Tibial nerve (tissue), 4 donors: Measurements from ENCODE around the gene ABCA7. TPM values are rescaled to one million over a fixed set of nuclear protein-coding genes. Genes with fewer than 3 reads are reported as not detected.
A peak's percentile ranks its signal among the peaks of the same experiment; 100 is the strongest.

ENCODE experiments used
- DNase-seq, 2 donors: peaks; one replicate each; pipeline ENCODE4 v3.0.0-alpha.2; 2019; ENCODE audit warnings: low spot score in 2 of 2
- H3K27ac ChIP-seq, 4 donors: fragments of 200-600 bp; sonication (generic) in 3 of 4; one replicate each; pipeline ENCODE4 v1.5.1; 2017 to 2019; ENCODE audit warnings: mild to moderate bottlenecking in 1 of 4
- H3K27me3 ChIP-seq, 2 donors: fragments of 200-600 bp; sonication (generic) in 1 of 2; one replicate each; pipeline versions ENCODE4 v1.5.1 to v1.6.0; 2017 to 2019
- H3K36me3 ChIP-seq, 3 donors: fragments of 200-600 bp; sonication (generic); one replicate each; pipeline ENCODE4 v1.5.1; 2018 to 2019
- H3K4me1 ChIP-seq, 4 donors: fragments of 200-600 bp; sonication (generic) in 3 of 4; one replicate each; pipeline ENCODE4 v1.5.1; 2017 to 2019
- H3K4me3 ChIP-seq, 4 donors: fragments of 200-600 bp; sonication (generic) in 3 of 4; one replicate each; pipeline ENCODE4 v1.5.1; 2017 to 2019; ENCODE audit warnings: mild to moderate bottlenecking in 1 of 4, moderate library complexity in 1 of 4
- H3K9me3 ChIP-seq, 4 donors: fragments of 200-600 bp; sonication (generic) in 3 of 4; one replicate each; pipeline ENCODE4 v1.5.1; 2017 to 2019
- EP300 ChIP-seq, 2 donors: sonication (generic); formaldehyde crosslinking; IDR thresholded peaks; one replicate each; pipeline ENCODE4 v1.6.1; 2017; ENCODE audit warnings: antibody characterized with exemption in 2 of 2, mild to moderate bottlenecking in 1 of 2
- POLR2A ChIP-seq, 2 donors: fragments of 450-650 bp; IDR thresholded peaks; one replicate each; pipeline ENCODE4 v1.6.1; 2017; ENCODE audit warnings: antibody characterized with exemption in 2 of 2, mild to moderate bottlenecking in 2 of 2, moderate library complexity in 2 of 2
- WGBS, 2 donors: methylation state at CpG; one replicate each; pipeline ENCODE4 v1.1.5; 2018; 5-methylcytosine and 5-hydroxymethylcytosine counted together
- total RNA-seq, 4 donors: library from RNA; depleted of rRNA; stranded (reverse); fragments of >200 nt; gene quantifications; one replicate each; pipeline ENCODE4 v1.1.0, GENCODE V29; 2016
- TF ChIP-seq, protein P1 (sequence below), 5 experiments: fragments of 200-600 bp in 3 of 5; fragments of 450-650 bp in 2 of 5; sonication (generic) in 3 of 5; IDR thresholded peaks; one replicate each; pipeline ENCODE4 v1.5.1; 2016 to 2019; ENCODE audit warnings: antibody characterized with exemption in 5 of 5, mild to moderate bottlenecking in 3 of 5, moderate library complexity in 2 of 5

ABCA7 gene
- total RNA-seq, 4 donors from 2014 or later: 9.6 to 25.8 (median 13.7) TPM

DNA sequence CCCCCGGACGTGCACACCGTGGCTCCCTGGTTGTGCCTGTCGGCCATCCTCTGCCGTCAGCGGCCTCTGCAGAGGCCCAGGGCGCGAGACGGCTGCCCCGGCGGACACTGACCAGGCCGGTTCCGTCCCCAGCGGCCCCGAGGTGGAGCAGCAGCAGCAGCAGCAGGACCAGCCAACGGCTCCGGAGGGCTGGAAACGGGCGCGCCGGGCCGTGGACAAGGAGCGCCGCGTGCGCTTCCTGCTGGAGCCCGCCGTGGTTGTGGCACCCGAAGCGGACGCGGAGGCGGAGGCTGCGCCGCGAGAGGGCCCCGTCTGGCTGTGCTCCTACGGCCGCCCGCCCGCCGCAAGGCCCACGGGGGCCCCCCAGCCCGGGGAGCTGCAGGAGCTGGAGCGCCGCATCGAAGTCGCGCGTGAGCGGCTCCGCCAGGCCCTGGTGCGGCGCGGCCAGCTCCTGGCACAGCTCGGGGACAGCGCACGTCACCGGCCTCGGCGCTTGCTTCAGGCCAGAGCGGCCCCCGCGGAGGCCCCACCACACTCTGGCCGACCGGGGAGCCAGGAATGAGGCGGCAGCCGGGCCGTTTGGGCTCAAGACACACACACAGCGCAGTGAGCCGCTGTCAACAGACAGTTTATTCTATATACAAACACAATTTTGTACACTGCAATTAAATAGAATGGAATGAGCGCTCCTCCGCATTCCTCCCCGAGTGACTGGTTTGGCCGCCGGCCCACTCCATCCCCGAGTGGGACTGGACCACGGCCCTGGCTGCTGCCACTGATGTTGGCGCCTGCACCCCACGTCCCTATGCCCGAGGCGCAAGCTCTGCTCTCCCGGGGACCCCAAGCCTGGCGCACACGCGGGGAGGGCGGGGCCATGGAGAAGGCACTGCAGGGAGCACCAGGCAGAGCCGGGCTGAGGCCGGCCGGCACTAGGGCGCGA, 30.6 kb upstream of the ABCA7 start:
- H3K36me3 ChIP-seq: peaks cover 0 to 84% (median 33%) of the 10 kb centered on the region in 3 donors
- TF ChIP-seq, protein P1, sequence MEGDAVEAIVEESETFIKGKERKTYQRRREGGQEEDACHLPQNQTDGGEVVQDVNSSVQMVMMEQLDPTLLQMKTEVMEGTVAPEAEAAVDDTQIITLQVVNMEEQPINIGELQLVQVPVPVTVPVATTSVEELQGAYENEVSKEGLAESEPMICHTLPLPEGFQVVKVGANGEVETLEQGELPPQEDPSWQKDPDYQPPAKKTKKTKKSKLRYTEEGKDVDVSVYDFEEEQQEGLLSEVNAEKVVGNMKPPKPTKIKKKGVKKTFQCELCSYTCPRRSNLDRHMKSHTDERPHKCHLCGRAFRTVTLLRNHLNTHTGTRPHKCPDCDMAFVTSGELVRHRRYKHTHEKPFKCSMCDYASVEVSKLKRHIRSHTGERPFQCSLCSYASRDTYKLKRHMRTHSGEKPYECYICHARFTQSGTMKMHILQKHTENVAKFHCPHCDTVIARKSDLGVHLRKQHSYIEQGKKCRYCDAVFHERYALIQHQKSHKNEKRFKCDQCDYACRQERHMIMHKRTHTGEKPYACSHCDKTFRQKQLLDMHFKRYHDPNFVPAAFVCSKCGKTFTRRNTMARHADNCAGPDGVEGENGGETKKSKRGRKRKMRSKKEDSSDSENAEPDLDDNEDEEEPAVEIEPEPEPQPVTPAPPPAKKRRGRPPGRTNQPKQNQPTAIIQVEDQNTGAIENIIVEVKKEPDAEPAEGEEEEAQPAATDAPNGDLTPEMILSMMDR (IDR thresholded peaks at IDR 0.05): no peak
- TF ChIP-seq POLR2A (IDR thresholded peaks at IDR 0.05) (no peak), EP300 (IDR thresholded peaks at IDR 0.05) (no peak)
- no peak overlapping the region for H3K4me3 ChIP-seq
- WGBS, 2 donors: 74 to 78% methylated on average over 21 to 56 of the region's 92 CpGs
- H3K9me3 ChIP-seq: no peaks in the 10 kb centered on the region
- peak overlapping the region in 1 of 4 donors; percentile 20 for H3K27ac ChIP-seq
- no peaks in the 10 kb centered on the region for H3K27me3 ChIP-seq
- H3K4me1 ChIP-seq: peaks cover 0 to 10% (median 0%) of the 10 kb centered on the region in 4 donors
- DNase-seq: no peak

DNA sequence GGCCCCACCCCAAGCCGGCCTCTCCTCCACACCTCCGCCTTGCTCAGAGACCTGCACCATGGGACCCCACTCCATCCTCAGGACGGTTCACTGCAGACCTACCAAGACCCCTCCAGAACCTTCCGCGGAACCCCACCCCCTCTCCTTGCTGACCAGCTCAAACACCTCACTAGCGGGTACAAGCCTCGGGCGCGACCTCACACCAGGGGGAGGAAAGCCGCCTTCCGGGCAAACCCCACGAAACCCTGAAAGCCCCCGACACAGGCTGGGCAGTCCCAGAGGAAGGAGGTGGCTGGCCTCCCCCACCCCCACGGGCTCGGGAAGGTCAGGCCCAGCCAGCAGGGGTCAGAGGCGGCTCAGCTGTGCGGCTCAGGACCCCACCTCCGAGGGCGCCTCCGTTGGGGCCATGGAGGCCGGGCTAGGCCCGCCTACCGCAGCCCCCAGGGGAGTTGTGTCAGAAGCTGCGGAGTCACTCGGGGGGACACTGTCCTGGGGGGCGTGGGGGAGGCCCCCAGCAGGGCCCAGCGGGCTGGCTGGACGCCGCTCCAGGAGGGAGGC, 29.8 kb upstream of the ABCA7 start:
- peak overlapping the region in 1 of 4 donors; percentile 15 for H3K27ac ChIP-seq
- peaks cover 0 to 89% (median 33%) of the 10 kb centered on the region in 3 donors for H3K36me3 ChIP-seq
- no peak for DNase-seq
- TF ChIP-seq POLR2A (IDR thresholded peaks at IDR 0.05) (no peak), EP300 (IDR thresholded peaks at IDR 0.05) (no peak)
- TF ChIP-seq, protein P1 (IDR thresholded peaks at IDR 0.05): no peak
- no peaks in the 10 kb centered on the region for H3K27me3 ChIP-seq
- no peak overlapping the region for H3K4me3 ChIP-seq
- H3K4me1 ChIP-seq: peaks cover 0 to 18% (median 3%) of the 10 kb centered on the region in 4 donors
- no peaks in the 10 kb centered on the region for H3K9me3 ChIP-seq
- WGBS, 2 donors: 86 to 88% methylated on average over 23 to 24 of the region's 29 CpGs

DNA sequence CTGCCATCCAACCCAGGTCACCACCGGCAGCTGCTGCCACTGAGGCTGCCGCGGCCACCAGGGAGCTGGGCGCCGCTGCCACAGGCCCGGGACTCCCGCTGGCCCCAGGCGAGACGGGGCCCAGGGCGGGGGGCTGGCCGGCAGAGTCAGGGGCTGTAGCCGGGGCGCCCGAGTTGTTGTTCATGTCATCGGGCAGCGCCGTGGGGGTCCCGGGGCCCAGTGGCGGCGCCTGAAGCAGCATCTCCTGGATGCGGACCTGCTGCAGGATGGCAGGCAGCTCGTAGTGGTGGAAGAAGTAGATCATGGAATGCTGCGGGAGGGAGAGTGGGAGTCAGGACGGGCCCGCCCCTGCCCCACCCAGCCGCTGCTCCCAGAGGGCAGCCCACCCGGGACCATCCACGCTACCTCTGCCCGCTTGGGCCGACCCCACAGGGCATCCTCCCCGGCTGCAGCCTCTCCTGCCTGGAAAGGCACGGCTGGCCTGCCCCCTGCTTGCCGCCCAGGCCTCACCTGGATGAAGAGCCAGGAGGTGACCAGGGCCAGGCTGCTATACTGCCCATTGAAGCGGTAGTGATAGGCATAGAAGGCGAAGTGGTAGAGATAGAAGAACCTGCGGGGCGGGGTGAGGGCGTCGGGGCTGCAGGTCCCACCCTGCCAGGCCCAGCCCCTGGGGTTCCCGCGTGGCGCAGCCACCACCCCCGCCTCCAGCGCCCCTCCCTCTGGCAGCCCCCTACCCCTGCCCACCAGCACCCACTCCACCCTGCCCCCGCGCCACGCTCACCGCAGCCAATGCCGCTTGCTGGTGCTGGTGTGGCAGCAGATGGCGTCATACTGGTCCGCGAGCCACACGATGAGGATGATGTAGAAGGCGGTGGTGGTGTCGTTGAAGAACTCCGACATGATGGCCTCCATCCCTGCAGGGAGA, 29.1 kb upstream of the ABCA7 start:
- 91 to 92% methylated on average over 52 to 53 of the region's 56 CpGs for WGBS, 2 donors
- no peak for DNase-seq
- Histone ChIP-seq H3K36me3 (peaks cover 0 to 89% (median 33%) of the 10 kb centered on the region in 3 donors), H3K27ac (no peak overlapping the region), H3K4me3 (no peak overlapping the region), H3K9me3 (no peaks in the 10 kb centered on the region), H3K27me3 (no peaks in the 10 kb centered on the region), H3K4me1 (peaks cover 0 to 26% (median 11%) of the 10 kb centered on the region in 4 donors)
- TF ChIP-seq, protein P1 (IDR thresholded peaks at IDR 0.05): no peak
- TF ChIP-seq EP300 (IDR thresholded peaks at IDR 0.05) (no peak), POLR2A (IDR thresholded peaks at IDR 0.05) (no peak)

DNA sequence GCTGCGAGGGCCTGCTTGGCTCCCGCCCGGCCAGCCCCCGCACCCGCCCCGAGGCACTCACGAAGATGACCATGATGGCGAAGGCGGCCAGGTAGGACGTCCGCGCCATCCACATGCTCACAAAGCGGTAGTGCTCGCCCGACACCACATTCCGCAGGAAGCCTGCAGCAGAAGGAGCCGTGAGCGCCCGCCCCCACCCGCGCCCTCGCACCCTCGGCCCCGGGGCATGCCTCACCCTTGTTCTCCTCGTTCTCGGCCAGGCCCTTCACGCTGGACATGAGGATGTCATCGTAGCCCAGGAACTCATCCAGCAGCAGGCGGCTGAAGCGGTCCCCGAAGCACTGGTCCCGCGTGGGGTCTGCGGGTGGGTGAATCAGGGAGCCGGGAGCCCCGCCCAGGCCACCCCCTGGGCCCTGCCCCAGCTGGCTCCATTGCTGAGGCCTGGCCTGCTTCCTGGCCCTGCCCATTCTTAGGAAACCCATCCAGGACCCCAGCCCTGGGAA, 28.0 kb upstream of the ABCA7 start:
- Histone ChIP-seq H3K9me3 (no peaks in the 10 kb centered on the region), H3K36me3 (peaks cover 0 to 79% (median 33%) of the 10 kb centered on the region in 3 donors), H3K4me1 (peaks cover 0 to 36% (median 21%) of the 10 kb centered on the region in 4 donors), H3K27me3 (no peaks in the 10 kb centered on the region), H3K27ac (no peak overlapping the region), H3K4me3 (no peak overlapping the region)
- WGBS, 2 donors: 83 to 84% methylated on average over 33 to 34 of the region's 36 CpGs
- no peak for DNase-seq
- TF ChIP-seq, protein P1 (IDR thresholded peaks at IDR 0.05): no peak
- TF ChIP-seq EP300 (IDR thresholded peaks at IDR 0.05): no peak
- TF ChIP-seq POLR2A (IDR thresholded peaks at IDR 0.05): no peak
